Measurements from ENCODE around the gene NEK5. TPM values are rescaled to one million over a fixed set of nuclear protein-coding genes. Genes with fewer than 3 reads are reported as not detected.
"Not testable (repeated sequence)": the region's sequence is repeated elsewhere in the genome, so short reads cannot be mapped to it uniquely, and the experiment has no call there.

Gene NEK5
- polyA plus RNA-seq, 1 donor: 2.3 TPM

DNA sequence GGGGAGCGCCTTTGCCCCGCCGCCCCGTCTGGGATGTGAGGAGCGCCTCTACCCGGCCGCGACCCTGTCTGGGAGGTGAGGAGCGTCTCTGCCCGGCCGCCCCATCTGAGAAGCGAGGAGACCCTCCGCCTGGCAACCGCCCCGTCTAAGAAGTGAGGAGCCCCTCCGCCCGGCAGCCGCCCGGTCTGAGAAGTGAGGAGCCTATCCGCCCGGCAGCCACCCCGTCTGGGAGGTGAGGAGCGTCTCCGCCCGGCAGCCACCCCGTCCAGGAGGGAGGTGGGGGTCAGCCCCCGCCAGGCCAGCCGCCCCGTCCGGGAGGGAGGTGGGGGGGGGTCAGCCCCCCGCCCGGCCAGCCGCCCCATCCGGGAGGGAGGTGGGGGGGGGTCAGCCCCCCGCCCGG, 49.0 kb downstream of the NEK5 start:
- WGBS (ENCODE audit: insufficient coverage, low lambda C conversion rate): no CpG with 5 or more reads among the region's 36 CpGs
- not testable (repeated sequence) for H3K4me3 ChIP-seq (ENCODE audit: low read length); H3K27me3 ChIP-seq (ENCODE audit: control insufficient read depth, insufficient read depth, low read length)

GRCh38 chr13:52070929-52071523, 57.8 kb downstream of the NEK5 start:
- no CpG with 5 or more reads among the region's 1 CpG for WGBS (ENCODE audit: insufficient coverage, low lambda C conversion rate)
- Histone ChIP-seq H3K4me1 (ENCODE audit: control insufficient read depth, insufficient read depth, low read length) (no peaks in the 10 kb centered on the region), H3K27ac (ENCODE audit: low read length) (peak overlapping the region; percentile 15), H3K36me3 (ENCODE audit: control insufficient read depth, insufficient read depth, low read length) (no peaks in the 10 kb centered on the region), H3K27me3 (ENCODE audit: control insufficient read depth, insufficient read depth, low read length) (no peaks in the 10 kb centered on the region), H3K4me3 (ENCODE audit: low read length) (no peak overlapping the region), H3K9me3 (ENCODE audit: control insufficient read depth, low read depth, low read length) (peaks cover 20% of the 10 kb centered on the region)
- peak; percentile 9 to 22 for DNase-seq

More for the DNA sequence above, 49.0 kb downstream of the NEK5 start:
- not testable (repeated sequence) for H3K36me3 ChIP-seq (ENCODE audit: control insufficient read depth, insufficient read depth, low read length); H3K4me1 ChIP-seq (ENCODE audit: control insufficient read depth, insufficient read depth, low read length); H3K9me3 ChIP-seq (ENCODE audit: control insufficient read depth, low read depth, low read length); DNase-seq; H3K27ac ChIP-seq (ENCODE audit: low read length)

GRCh38 chr13:52067237-52067636, 61.6 kb downstream of the NEK5 start:
- no peak overlapping the region for H3K4me3 ChIP-seq (ENCODE audit: low read length)
- H3K4me1 ChIP-seq (ENCODE audit: control insufficient read depth, insufficient read depth, low read length): no peaks in the 10 kb centered on the region
- H3K27ac ChIP-seq (ENCODE audit: low read length): no peak overlapping the region
- DNase-seq: no peak
- H3K27me3 ChIP-seq (ENCODE audit: control insufficient read depth, insufficient read depth, low read length): no peaks in the 10 kb centered on the region
- H3K9me3 ChIP-seq (ENCODE audit: control insufficient read depth, low read depth, low read length): peaks cover 28% of the 10 kb centered on the region
- H3K36me3 ChIP-seq (ENCODE audit: control insufficient read depth, insufficient read depth, low read length): no peaks in the 10 kb centered on the region

DNA sequence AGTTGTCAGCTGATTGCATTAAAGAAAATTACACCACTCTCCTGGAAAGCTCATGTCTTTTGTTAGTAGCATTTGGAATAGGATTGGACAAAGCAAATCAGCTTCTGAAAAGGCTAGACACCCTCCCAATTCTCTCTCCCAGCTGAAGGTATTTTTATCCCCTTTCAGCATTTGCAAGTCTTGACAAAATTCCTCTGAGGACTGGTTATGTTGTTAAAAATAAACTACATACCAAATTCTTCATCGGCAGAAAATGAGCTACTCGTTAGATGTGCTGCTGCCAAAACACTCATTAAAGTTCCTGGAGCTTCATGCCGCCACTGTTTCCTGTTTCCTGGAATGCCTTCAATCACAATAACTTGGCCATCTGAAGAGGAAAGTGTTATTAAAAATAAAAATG, 67.3 kb downstream of the NEK5 start:
- Histone ChIP-seq H3K9me3 (ENCODE audit: control insufficient read depth, low read depth, low read length) (peaks cover 13% of the 10 kb centered on the region), H3K4me1 (ENCODE audit: control insufficient read depth, insufficient read depth, low read length) (no peaks in the 10 kb centered on the region), H3K27me3 (ENCODE audit: control insufficient read depth, insufficient read depth, low read length) (no peaks in the 10 kb centered on the region), H3K4me3 (ENCODE audit: low read length) (no peak overlapping the region), H3K27ac (ENCODE audit: low read length) (no peak overlapping the region), H3K36me3 (ENCODE audit: control insufficient read depth, insufficient read depth, low read length) (no peaks in the 10 kb centered on the region)
- DNase-seq: no peak
- no CpG with 5 or more reads among the region's 3 CpGs for WGBS (ENCODE audit: insufficient coverage, low lambda C conversion rate)

DNA sequence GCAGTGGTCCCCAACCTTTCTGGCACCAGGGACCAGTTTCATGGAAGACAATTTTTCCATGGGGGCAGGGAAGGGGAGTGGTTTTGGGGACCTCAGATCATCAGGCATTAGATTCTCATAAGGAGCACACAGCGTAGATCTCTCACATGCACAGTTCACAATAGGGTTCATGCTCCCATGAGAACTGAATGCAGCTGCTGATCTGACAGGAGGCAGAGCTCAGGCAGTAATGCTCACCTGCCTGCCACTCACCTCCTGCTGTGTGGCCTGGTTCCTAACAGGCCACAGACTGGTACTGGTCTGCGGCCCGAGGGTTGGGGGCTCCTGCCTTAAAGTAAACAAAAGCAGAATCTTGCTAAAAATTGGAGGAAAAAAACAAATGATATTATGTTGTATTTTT, 67.8 kb downstream of the NEK5 start:
- no CpG with 5 or more reads among the region's 3 CpGs for WGBS (ENCODE audit: insufficient coverage, low lambda C conversion rate)
- H3K9me3 ChIP-seq (ENCODE audit: control insufficient read depth, low read depth, low read length): peaks cover 13% of the 10 kb centered on the region
- not testable (repeated sequence) for H3K36me3 ChIP-seq (ENCODE audit: control insufficient read depth, insufficient read depth, low read length); H3K4me1 ChIP-seq (ENCODE audit: control insufficient read depth, insufficient read depth, low read length); DNase-seq; H3K27me3 ChIP-seq (ENCODE audit: control insufficient read depth, insufficient read depth, low read length); H3K27ac ChIP-seq (ENCODE audit: low read length); H3K4me3 ChIP-seq (ENCODE audit: low read length)

GRCh38 chr13:52053460-52053859, 75.4 kb downstream of the NEK5 start:
- H3K27me3 ChIP-seq (ENCODE audit: control insufficient read depth, insufficient read depth, low read length): no peaks in the 10 kb centered on the region
- H3K36me3 ChIP-seq (ENCODE audit: control insufficient read depth, insufficient read depth, low read length): no peaks in the 10 kb centered on the region
- no peaks in the 10 kb centered on the region for H3K4me1 ChIP-seq (ENCODE audit: control insufficient read depth, insufficient read depth, low read length)
- no CpG with 5 or more reads among the region's 4 CpGs for WGBS (ENCODE audit: insufficient coverage, low lambda C conversion rate)
- no peaks in the 10 kb centered on the region for H3K9me3 ChIP-seq (ENCODE audit: control insufficient read depth, low read depth, low read length)
- H3K27ac ChIP-seq (ENCODE audit: low read length): no peak overlapping the region
- no peak for DNase-seq
- no peak overlapping the region for H3K4me3 ChIP-seq (ENCODE audit: low read length)

DNA sequence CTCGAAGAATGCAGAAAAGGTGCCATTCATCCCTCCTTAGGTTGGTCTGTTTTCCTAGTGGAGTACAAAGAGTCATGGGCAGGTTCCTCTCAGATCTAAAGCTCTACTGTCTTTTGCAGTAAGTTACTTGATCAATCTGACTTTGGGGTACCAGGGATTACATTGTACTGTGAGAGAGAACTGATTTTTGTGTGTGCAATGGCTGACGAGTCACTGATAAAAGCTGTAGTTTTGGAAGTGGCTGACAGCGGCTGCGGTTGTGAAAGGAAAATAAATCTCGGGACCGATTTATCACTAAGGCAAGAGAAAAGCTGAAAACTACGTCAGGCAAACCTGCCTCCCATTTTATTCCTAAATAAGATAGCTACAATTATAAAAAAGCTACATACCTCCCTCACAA, 77.5 kb downstream of the NEK5 start:
- H3K27ac ChIP-seq (ENCODE audit: low read length): no peak overlapping the region
- no peaks in the 10 kb centered on the region for H3K27me3 ChIP-seq (ENCODE audit: control insufficient read depth, insufficient read depth, low read length)
- 57% methylated on average over 3 of the region's 7 CpGs for WGBS (ENCODE audit: insufficient coverage, low lambda C conversion rate)
- H3K4me1 ChIP-seq (ENCODE audit: control insufficient read depth, insufficient read depth, low read length): no peaks in the 10 kb centered on the region
- H3K4me3 ChIP-seq (ENCODE audit: low read length): no peak overlapping the region
- DNase-seq: no peak
- H3K9me3 ChIP-seq (ENCODE audit: control insufficient read depth, low read depth, low read length): no peaks in the 10 kb centered on the region
- H3K36me3 ChIP-seq (ENCODE audit: control insufficient read depth, insufficient read depth, low read length): no peaks in the 10 kb centered on the region

GRCh38 chr13:52048516-52048915, 80.4 kb downstream of the NEK5 start:
- no peak overlapping the region for H3K4me3 ChIP-seq (ENCODE audit: low read length)
- no peaks in the 10 kb centered on the region for H3K36me3 ChIP-seq (ENCODE audit: control insufficient read depth, insufficient read depth, low read length)
- 87% methylated on average over 2 of the region's 2 CpGs for WGBS (ENCODE audit: insufficient coverage, low lambda C conversion rate)
- H3K4me1 ChIP-seq (ENCODE audit: control insufficient read depth, insufficient read depth, low read length): no peaks in the 10 kb centered on the region
- H3K27me3 ChIP-seq (ENCODE audit: control insufficient read depth, insufficient read depth, low read length): no peaks in the 10 kb centered on the region
- DNase-seq: no peak
- H3K9me3 ChIP-seq (ENCODE audit: control insufficient read depth, low read depth, low read length): no peaks in the 10 kb centered on the region
- H3K27ac ChIP-seq (ENCODE audit: low read length): no peak overlapping the region

- no peak overlapping the region for H3K4me3 ChIP-seq (ENCODE audit: low read length)
- no peaks in the 10 kb centered on the region for H3K9me3 ChIP-seq (ENCODE audit: control insufficient read depth, low read depth, low read length)
- WGBS (ENCODE audit: insufficient coverage, low lambda C conversion rate): 80% methylated on average over 1 of the region's 3 CpGs
- H3K36me3 ChIP-seq (ENCODE audit: control insufficient read depth, insufficient read depth, low read length): no peaks in the 10 kb centered on the region
- H3K27me3 ChIP-seq (ENCODE audit: control insufficient read depth, insufficient read depth, low read length): no peaks in the 10 kb centered on the region
- H3K4me1 ChIP-seq (ENCODE audit: control insufficient read depth, insufficient read depth, low read length): no peaks in the 10 kb centered on the region
- DNase-seq: no peak
- no peak overlapping the region for H3K27ac ChIP-seq (ENCODE audit: low read length)
Observed at GRCh38 chr13:52047463-52047862, 81.4 kb downstream of the NEK5 start.

DNA sequence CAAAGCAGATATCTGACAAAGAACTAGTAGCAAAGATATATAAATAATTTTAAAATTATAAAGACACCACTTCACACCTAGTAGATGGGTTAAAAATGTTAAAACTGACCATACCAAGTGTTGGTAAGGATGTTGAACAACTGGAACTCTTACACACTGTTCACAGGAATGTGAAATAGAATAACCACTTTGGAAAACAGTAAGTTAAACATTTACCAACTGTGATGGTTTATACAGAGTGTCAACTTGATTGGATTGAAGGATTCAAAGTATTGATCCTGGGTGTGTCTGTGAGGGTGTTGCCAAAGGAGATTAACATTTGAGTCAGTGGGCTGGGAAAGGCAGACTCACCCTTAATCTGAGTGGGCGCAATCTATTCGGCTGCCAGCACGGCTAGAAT, 85.2 kb downstream of the NEK5 start:
- WGBS (ENCODE audit: insufficient coverage, low lambda C conversion rate): no CpG with 5 or more reads among the region's 3 CpGs
- Histone ChIP-seq H3K4me3 (ENCODE audit: low read length) (no peak overlapping the region), H3K4me1 (ENCODE audit: control insufficient read depth, insufficient read depth, low read length) (no peaks in the 10 kb centered on the region), H3K27me3 (ENCODE audit: control insufficient read depth, insufficient read depth, low read length) (no peaks in the 10 kb centered on the region), H3K9me3 (ENCODE audit: control insufficient read depth, low read depth, low read length) (no peaks in the 10 kb centered on the region), H3K36me3 (ENCODE audit: control insufficient read depth, insufficient read depth, low read length) (no peaks in the 10 kb centered on the region), H3K27ac (ENCODE audit: low read length) (no peak overlapping the region)
- DNase-seq: no peak

- H3K36me3 ChIP-seq (ENCODE audit: control insufficient read depth, insufficient read depth, low read length): no peaks in the 10 kb centered on the region
- H3K27ac ChIP-seq (ENCODE audit: low read length): no peak overlapping the region
- no peaks in the 10 kb centered on the region for H3K27me3 ChIP-seq (ENCODE audit: control insufficient read depth, insufficient read depth, low read length)
- DNase-seq: no peak
- H3K9me3 ChIP-seq (ENCODE audit: control insufficient read depth, low read depth, low read length): no peaks in the 10 kb centered on the region
- WGBS (ENCODE audit: insufficient coverage, low lambda C conversion rate): 60% methylated on average over 1 of the region's 1 CpG
- no peak overlapping the region for H3K4me3 ChIP-seq (ENCODE audit: low read length)
- H3K4me1 ChIP-seq (ENCODE audit: control insufficient read depth, insufficient read depth, low read length): no peaks in the 10 kb centered on the region
Observed at GRCh38 chr13:52036037-52036436, 92.8 kb downstream of the NEK5 start.

Data from large intestine (tissue), 3 donors.